Gastroesophageal sphincter (tissue), 3 donors: Measurements from ENCODE around the gene ACR.

Experiments
- CTCF ChIP-seq, 4 experiments: fragments of 200-600 bp in 2 of 4; fragments of 450-650 bp in 2 of 4; sonication (generic) in 1 of 4; IDR thresholded peaks; one replicate each; pipeline ENCODE4 v1.5.1; 2017 to 2019; ENCODE audit warnings: antibody characterized with exemption in 4 of 4, mild to moderate bottlenecking in 2 of 4, moderate library complexity in 2 of 4
- POLR2AphosphoS5 ChIP-seq: sonication (generic); formaldehyde crosslinking; IDR thresholded peaks from one replicate; pipeline ENCODE4 v1.6.1; 2017; ENCODE audit warnings: antibody characterized with exemption

GRCh38 chr22:50720301-50721256 lies 17.4 kb upstream of the ACR start:
- no peak for TF ChIP-seq CTCF (IDR thresholded peaks at IDR 0.05)
- TF ChIP-seq POLR2AphosphoS5, result no peak
